Suprapubic skin (tissue), 4 donors: Measurements from ENCODE around the gene THRB. TPM values are rescaled to one million over a fixed set of nuclear protein-coding genes. Genes with fewer than 3 reads are reported as not detected.

ENCODE experiments used
- DNase-seq, 2 donors: peaks; one replicate each; pipeline ENCODE4 v3.0.0-alpha.2; 2019; ENCODE audit warnings: low spot score in 2 of 2
- H3K27ac ChIP-seq: fragments of 200-600 bp; sonication (generic); one replicate; pipeline ENCODE4 v1.5.1; 2019
- H3K27me3 ChIP-seq: fragments of 200-600 bp; sonication (generic); one replicate; pipeline ENCODE4 v1.5.1; 2019
- H3K36me3 ChIP-seq: fragments of 200-600 bp; sonication (generic); one replicate; pipeline ENCODE4 v1.5.1; 2019
- H3K4me1 ChIP-seq: fragments of 200-600 bp; sonication (generic); one replicate; pipeline ENCODE4 v1.5.1; 2019
- H3K4me3 ChIP-seq: fragments of 200-600 bp; sonication (generic); one replicate; pipeline ENCODE4 v1.5.1; 2019; ENCODE audit warnings: mild to moderate bottlenecking
- H3K9me3 ChIP-seq: fragments of 200-600 bp; sonication (generic); one replicate; pipeline ENCODE4 v1.5.1; 2019
- EP300 ChIP-seq: sonication (generic); formaldehyde crosslinking; IDR thresholded peaks from one replicate; pipeline ENCODE4 v1.6.1; 2017; ENCODE audit warnings: antibody characterized with exemption
- POLR2A ChIP-seq, 2 donors: fragments of 450-650 bp; IDR thresholded peaks; one replicate each; pipeline ENCODE4 v1.6.1; 2017; ENCODE audit warnings: antibody characterized with exemption in 2 of 2, mild to moderate bottlenecking in 2 of 2, moderate library complexity in 2 of 2
- POLR2AphosphoS5 ChIP-seq, 3 donors: sonication (generic); formaldehyde crosslinking; IDR thresholded peaks; one replicate each; pipeline ENCODE4 v1.6.1; 2017; ENCODE audit warnings: antibody characterized with exemption in 3 of 3
- WGBS: methylation state at CpG from one replicate; pipeline ENCODE4 v1.1.5; 2018; 5-methylcytosine and 5-hydroxymethylcytosine counted together
- total RNA-seq, 4 donors: library from RNA; depleted of rRNA; stranded (reverse); fragments of >200 nt; gene quantifications; one replicate each; pipeline ENCODE4 v1.1.0, GENCODE V29; 2016
- TF ChIP-seq, protein P1 (sequence below), 2 donors: fragments of 200-600 bp in 1 of 2; fragments of 450-650 bp in 1 of 2; sonication (generic) in 1 of 2; IDR thresholded peaks; one replicate each; pipeline ENCODE4 v1.5.1; 2016 to 2019; ENCODE audit warnings: antibody characterized with exemption in 2 of 2, mild to moderate bottlenecking in 1 of 2, moderate library complexity in 1 of 2

THRB gene
- total RNA-seq, 4 donors from 2014 or later = 16.6 to 32.9 (median 24.4) TPM

DNA sequence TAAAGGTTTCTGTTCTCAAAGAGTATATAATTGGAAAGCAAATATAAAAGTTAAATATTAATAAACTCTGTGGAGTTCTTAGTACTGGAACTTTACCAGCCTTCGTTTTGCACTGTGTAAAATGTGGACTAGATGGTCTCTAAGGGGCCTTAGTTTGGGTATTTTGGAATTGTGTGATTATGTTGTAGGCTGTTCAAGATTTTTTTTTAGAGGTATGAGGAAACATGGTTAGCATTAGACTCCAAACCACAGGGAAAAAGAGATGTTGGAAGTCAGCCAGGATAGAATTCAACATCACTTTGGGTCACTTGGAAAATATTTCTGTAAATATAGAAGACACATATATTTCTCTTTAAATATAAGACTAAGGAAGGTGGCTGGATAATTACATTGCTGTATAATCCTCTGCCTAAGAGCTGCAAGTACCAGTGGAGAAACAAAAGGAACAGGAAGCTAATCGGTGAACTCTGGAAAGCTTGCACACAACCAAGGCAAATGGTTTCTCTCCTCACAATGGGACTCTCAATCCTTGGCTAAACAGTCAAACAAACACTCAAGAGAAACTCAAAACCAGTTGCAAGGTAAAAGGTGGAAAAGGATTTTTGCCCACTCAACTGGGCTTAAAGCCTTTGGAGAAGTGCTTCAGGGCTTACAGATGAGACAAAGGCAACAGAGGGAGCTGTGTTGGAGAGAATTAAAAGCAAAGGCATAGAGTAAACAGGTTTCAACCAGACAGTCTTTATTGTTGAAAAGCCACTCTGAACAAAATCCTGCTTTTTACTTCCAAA is 407.8 kb downstream of the THRB start:
- Histone ChIP-seq H3K27ac (no peak overlapping the region), H3K4me3 (no peak overlapping the region), H3K27me3 (no peaks in the 10 kb centered on the region), H3K4me1 (no peaks in the 10 kb centered on the region), H3K36me3 (no peaks in the 10 kb centered on the region), H3K9me3 (no peaks in the 10 kb centered on the region)
- DNase-seq = no peak
- TF ChIP-seq, protein P1, sequence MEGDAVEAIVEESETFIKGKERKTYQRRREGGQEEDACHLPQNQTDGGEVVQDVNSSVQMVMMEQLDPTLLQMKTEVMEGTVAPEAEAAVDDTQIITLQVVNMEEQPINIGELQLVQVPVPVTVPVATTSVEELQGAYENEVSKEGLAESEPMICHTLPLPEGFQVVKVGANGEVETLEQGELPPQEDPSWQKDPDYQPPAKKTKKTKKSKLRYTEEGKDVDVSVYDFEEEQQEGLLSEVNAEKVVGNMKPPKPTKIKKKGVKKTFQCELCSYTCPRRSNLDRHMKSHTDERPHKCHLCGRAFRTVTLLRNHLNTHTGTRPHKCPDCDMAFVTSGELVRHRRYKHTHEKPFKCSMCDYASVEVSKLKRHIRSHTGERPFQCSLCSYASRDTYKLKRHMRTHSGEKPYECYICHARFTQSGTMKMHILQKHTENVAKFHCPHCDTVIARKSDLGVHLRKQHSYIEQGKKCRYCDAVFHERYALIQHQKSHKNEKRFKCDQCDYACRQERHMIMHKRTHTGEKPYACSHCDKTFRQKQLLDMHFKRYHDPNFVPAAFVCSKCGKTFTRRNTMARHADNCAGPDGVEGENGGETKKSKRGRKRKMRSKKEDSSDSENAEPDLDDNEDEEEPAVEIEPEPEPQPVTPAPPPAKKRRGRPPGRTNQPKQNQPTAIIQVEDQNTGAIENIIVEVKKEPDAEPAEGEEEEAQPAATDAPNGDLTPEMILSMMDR (IDR thresholded peaks at IDR 0.05) = no peak
- TF ChIP-seq POLR2AphosphoS5 (IDR thresholded peaks at IDR 0.05) (no peak), POLR2A (IDR thresholded peaks at IDR 0.05) (no peak), EP300 (no peak)
- 52% methylated on average over 2 of the region's 2 CpGs for WGBS

DNA sequence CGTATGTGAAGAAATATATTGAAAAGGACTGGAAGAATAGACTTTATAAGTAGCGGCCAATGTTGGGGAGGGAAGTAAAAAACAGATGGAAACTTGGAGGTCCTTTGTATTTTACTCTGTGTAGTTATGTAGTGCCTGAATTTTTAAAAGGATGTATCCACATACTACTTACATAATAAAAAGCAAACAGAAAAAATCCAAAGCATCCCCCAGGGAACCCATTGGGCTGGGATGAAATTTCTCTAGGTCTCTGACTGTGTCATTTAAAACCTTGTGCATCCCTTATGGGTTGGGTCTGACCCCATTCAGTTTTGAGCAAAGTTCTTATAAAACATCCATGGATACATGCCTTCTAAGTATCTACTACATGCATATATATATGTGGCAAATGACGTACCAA is 408.4 kb downstream of the THRB start:
- H3K27me3 ChIP-seq = no peaks in the 10 kb centered on the region
- no peaks in the 10 kb centered on the region for H3K9me3 ChIP-seq
- H3K4me1 ChIP-seq = no peaks in the 10 kb centered on the region
- no peak overlapping the region for H3K4me3 ChIP-seq
- no peaks in the 10 kb centered on the region for H3K36me3 ChIP-seq
- TF ChIP-seq POLR2A (IDR thresholded peaks at IDR 0.05) (no peak), EP300 (no peak), POLR2AphosphoS5 (IDR thresholded peaks at IDR 0.05) (no peak)
- TF ChIP-seq, protein P1 (IDR thresholded peaks at IDR 0.05) = no peak
- WGBS = 83% methylated on average over 3 of the region's 3 CpGs
- DNase-seq = no peak
- H3K27ac ChIP-seq = no peak overlapping the region

DNA sequence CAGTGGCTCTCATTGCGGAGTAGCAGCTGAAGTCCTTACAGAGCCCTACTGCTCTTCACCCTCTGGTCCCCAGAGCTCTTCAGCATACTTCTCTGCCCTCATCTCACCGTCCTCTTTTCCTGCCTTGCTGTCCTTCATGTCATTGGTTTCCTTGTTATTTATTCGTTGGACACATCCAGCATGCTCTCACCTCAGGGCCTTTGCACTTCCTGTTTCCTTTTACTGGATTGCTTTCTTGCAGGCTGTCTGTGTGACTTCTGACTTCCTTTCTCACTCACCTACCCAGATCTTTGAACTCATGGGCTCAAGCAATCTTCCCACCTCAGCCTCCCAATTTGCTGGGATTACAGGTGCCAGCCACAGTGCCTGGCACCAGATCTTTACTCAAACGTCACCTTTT is 422.5 kb downstream of the THRB start:
- no peak overlapping the region for H3K4me3 ChIP-seq
- no peak for DNase-seq
- H3K27ac ChIP-seq = no peak overlapping the region
- 77% methylated on average over 4 of the region's 4 CpGs for WGBS
- peaks cover 5% of the 10 kb centered on the region for H3K4me1 ChIP-seq
- H3K9me3 ChIP-seq = no peaks in the 10 kb centered on the region
- no peaks in the 10 kb centered on the region for H3K27me3 ChIP-seq
- H3K36me3 ChIP-seq = no peaks in the 10 kb centered on the region
- TF ChIP-seq, protein P1 (IDR thresholded peaks at IDR 0.05) = no peak
- no peak for TF ChIP-seq POLR2AphosphoS5 (IDR thresholded peaks at IDR 0.05)
- no peak for TF ChIP-seq EP300
- no peak for TF ChIP-seq POLR2A (IDR thresholded peaks at IDR 0.05)

DNA sequence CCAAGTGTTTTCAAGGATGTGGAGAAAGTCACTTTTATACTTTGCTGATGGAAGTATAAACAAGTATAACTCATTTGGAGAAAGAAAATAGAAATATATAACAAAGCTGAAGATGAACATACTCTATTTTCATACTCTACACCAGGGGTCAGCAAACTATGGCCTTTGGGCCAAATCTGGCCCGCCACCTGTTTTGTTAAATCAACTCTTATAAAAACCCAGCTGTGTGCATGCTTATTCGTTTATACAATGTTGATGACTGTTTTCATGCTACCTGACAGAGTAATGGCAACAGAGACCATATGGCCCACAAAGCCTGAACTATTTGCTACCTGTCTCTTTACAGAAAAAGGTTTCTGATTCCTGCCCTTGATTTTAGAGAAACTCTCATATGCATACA is 425.6 kb downstream of the THRB start:
- WGBS = 63% methylated on average over 2 of the region's 2 CpGs
- TF ChIP-seq POLR2AphosphoS5 (IDR thresholded peaks at IDR 0.05) (no peak), EP300 (no peak)
- H3K9me3 ChIP-seq = no peaks in the 10 kb centered on the region
- no peak overlapping the region for H3K4me3 ChIP-seq
- no peaks in the 10 kb centered on the region for H3K27me3 ChIP-seq
- no peaks in the 10 kb centered on the region for H3K36me3 ChIP-seq
- no peak for DNase-seq
- H3K27ac ChIP-seq = no peak overlapping the region
- H3K4me1 ChIP-seq = peaks cover 5% of the 10 kb centered on the region

DNA sequence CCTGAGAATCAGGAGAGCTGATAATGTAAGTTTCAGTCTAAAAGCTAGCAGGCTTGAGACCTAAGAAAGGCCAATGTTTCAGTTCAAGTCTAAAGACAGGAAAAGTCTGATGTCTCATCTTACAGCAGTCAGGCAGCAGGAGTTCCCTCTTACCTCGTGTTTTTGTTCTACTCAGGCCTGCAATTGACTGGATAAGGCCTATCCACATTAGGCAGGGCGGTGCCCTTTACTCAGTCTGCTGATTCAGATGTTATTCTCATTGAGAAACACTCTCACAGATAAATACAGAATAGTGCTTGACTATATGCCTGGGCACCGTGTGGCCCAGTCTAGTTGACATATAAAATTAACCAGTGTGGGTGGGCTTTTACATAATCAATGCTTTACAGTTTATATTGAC is 427.2 kb downstream of the THRB start:
- Histone ChIP-seq H3K36me3 (no peaks in the 10 kb centered on the region), H3K27me3 (no peaks in the 10 kb centered on the region), H3K4me3 (no peak overlapping the region), H3K27ac (no peak overlapping the region), H3K4me1 (peaks cover 5% of the 10 kb centered on the region), H3K9me3 (no peaks in the 10 kb centered on the region)
- no peak for DNase-seq
- no peak for TF ChIP-seq POLR2AphosphoS5 (IDR thresholded peaks at IDR 0.05)
- TF ChIP-seq, protein P1 (IDR thresholded peaks at IDR 0.05) = no peak
- TF ChIP-seq POLR2A (IDR thresholded peaks at IDR 0.05) = no peak
- no peak for TF ChIP-seq EP300
- WGBS = 65% methylated on average over 3 of the region's 3 CpGs
